Measurements from ENCODE around the gene APLP2.
A peak's percentile ranks its signal among the peaks of the same experiment; 100 is the strongest.

Gene APLP2

DNA sequence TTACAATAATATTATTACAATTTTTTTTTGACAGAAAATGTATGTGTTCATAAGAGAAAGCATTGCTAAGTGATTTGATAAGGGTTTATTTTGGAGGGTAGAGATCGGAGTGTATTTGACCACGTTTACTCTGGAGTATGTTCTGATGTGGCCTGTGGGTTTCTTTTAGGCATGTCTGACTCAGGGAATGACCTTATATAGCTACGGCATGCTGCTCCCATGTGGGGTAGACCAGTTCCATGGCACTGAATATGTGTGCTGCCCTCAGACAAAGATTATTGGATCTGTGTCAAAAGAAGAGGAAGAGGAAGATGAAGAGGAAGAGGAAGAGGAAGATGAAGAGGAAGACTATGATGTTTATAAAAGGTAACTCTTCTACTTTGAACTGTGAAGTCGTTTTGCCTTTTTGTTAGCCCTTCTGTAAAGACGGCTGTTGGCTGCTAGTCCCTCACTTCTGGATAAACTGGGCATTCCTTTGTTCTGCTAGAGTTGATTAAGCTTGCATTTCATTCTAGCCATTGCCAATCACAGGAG, 51.8 kb downstream of the APLP2 start:
- no peak for DNase-seq

GRCh38 chr11:130122141-130122575, 52.5 kb downstream of the APLP2 start:
- no peak for DNase-seq

DNA sequence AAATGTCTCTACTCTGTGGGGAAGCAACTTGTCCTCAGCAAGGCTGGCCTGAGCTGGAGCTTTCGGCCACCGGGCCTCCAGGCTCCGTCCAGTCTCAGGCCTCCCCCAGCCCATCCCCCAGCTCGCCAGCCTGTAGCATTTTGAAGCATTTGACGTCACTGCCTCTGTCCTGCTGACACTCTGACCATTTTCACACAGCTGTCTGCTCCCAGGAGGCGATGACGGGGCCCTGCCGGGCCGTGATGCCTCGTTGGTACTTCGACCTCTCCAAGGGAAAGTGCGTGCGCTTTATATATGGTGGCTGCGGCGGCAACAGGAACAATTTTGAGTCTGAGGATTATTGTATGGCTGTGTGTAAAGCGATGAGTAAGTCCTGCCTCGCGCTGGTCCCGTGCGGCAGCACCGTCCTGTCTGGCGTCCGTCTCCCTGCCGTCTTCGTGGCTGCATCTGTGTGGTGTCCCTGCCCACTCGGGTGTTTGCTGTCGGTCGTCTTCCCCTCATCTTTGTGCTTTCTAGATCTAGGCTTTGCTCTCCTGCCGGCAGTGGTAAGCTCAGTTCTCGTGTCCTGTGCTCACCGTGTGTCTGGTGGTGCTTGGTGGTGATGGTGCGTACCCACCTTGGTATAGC, 53.8 kb downstream of the APLP2 start:
- DNase-seq: no peak

DNA sequence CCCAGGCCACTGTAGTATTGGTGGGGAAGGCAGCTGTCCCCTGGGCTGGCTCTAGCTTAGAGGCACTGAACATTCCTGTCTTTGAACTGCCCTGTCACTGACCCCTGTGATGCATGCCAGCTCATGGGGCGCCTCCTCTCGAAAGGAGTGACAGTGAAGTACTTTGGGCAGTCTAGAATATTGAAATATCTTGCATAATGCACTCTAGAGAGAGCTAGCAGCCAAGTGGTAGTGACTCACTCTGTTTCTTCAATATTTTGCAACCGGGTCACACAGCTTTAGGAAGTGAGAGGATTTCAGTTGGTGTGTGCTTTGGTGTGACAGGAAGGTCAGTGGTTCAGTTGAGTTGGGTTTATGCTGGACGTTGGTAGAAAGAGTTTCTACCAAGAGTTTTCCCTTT, 54.4 kb downstream of the APLP2 start:
- no peak for DNase-seq

GRCh38 chr11:130125638-130126037, 55.9 kb downstream of the APLP2 start:
- DNase-seq: no peak

DNA sequence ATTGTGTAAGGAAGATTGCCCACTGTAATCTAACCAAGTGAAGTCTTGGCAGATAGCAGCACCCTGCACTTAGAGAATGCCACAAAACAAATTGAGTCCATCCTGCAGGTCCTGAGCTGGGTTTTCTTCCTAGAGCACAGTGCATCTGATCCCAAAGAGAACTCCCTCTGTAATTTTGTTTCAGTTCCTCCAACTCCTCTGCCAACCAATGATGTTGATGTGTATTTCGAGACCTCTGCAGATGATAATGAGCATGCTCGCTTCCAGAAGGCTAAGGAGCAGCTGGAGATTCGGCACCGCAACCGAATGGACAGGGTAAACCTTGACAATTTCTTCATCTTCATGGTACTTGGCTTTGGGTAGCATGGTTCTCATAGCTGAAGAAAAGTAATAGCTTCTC, 56.8 kb downstream of the APLP2 start:
- DNase-seq: no peak

DNA sequence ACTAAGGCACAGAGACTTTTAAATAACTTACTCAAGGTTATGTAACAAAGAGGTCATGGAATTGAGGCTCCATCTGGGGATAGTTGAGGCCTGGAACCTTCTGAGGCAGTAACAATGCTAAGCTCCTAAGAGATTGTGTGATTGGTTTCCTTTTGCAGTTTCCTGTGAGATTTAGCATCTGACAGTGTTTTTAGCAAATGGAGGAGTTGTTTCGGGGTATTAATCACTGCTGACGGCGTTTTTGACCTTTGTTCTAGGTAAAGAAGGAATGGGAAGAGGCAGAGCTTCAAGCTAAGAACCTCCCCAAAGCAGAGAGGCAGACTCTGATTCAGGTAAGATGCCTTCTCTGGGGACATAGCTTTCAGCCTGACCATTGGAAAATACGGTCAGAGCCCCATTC, 57.8 kb downstream of the APLP2 start:
- DNase-seq: no peak

DNA sequence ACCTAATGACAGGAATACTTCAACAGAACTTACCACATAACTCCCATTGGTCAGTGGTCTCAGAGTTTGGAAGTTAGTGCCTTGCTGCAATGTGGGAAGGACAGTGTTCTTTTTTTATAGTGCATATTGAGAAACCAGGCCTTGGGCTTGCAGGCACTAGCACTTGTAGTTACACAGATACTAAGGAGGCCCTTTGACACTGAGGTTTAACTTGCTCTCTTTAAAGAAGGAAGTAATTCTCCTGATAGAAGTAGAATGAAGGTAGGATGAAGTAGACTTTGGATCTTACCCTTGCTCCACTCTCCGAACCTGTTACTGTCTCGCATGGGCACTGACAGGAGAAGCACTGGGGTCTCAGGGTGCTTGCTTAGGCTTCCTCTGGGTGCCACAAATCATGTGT, 58.9 kb downstream of the APLP2 start:
- DNase-seq: no peak

- no peak for DNase-seq
Measured at GRCh38 chr11:130129922-130130321, 60.2 kb downstream of the APLP2 start.

- DNase-seq: peak; percentile 26
Measured at GRCh38 chr11:130131961-130132850, 62.5 kb downstream of the APLP2 start.

- no peak for DNase-seq
Measured at GRCh38 chr11:130133716-130134115, 64.0 kb downstream of the APLP2 start.

DNA sequence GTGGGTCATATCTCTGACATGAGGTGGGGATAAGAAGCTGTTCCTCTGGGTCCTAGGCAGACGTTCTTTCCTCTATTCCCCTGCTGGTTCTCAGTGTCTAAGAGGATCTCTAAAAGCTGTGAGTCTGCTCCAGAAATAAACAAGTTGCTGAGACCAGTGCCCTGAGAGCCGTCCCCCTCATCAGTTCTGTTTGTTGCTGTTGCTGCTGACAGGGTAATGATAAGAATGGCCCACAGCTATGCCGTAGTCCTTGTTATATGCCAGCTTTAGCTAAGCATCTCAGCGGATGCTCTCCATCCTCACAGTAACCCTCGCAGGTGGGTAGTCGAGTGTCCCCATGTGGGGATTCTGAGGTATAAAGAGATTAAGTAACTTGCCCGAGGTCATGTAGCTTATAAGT, 66.4 kb downstream of the APLP2 start:
- no peak for DNase-seq

- no peak for DNase-seq
Measured at GRCh38 chr11:130137999-130138398, 68.3 kb downstream of the APLP2 start.

- DNase-seq: no peak
Measured at GRCh38 chr11:130139401-130139800, 69.7 kb downstream of the APLP2 start.

DNA sequence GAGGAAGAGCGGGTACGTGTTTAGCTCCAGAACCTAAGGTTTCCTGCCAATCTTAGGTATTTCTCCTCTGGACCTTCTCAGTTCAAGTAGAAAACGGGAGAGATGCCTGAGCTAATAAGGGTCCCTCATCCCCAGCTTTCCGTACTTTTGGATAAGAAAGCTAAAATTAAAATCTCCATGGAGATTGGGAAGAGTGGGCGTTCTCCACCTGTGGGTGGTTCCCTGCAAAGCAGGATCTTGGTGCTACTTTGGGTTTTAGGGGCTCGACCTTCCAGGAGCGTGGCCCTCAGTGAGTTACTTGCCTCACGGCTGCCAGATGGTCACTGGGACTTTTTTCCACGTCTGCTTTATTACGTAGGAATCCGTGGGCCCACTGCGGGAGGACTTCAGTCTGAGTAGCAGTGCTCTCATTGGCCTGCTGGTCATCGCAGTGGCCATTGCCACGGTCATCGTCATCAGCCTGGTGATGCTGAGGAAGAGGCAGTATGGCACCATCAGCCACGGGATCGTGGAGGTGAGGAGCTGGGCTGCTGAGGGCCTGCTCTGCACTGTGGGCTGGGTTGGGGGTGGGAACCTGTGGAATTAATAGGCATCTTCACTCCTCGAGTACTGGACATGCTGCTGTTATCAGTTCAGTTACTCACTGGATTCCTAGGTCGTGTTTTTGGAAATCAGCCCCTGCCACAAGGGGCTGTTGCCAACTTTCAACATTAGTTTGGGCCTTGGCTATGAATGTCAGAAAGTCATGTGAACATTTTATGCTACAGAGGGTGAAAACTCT, 72.1 kb downstream of the APLP2 start:
- no peak for DNase-seq

- no peak for DNase-seq
Measured at GRCh38 chr11:130144141-130144540, 74.4 kb downstream of the APLP2 start.

DNA sequence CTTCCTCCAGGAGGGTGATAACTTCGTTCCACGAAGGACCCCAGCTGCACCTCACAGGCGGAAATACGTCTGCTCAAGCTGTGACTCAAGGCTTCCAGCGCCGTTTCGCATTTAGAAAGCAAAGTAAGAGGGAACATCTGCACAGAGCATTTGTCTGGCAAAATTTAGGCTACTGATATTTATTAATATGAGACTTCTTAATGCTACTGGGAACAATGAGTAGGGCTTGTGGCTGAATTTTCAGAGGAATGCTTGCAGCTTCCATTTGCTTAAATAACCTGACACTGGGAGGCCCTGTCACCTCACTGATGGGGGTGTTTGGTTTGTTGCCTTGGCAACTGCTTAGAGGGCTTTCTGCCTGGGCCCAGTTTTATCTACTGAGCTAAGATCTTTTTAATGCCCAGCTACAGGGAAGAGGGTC, 75.2 kb downstream of the APLP2 start:
- no peak for DNase-seq

GRCh38 chr11:130145311-130145812, 75.7 kb downstream of the APLP2 start:
- DNase-seq: no peak

DNA sequence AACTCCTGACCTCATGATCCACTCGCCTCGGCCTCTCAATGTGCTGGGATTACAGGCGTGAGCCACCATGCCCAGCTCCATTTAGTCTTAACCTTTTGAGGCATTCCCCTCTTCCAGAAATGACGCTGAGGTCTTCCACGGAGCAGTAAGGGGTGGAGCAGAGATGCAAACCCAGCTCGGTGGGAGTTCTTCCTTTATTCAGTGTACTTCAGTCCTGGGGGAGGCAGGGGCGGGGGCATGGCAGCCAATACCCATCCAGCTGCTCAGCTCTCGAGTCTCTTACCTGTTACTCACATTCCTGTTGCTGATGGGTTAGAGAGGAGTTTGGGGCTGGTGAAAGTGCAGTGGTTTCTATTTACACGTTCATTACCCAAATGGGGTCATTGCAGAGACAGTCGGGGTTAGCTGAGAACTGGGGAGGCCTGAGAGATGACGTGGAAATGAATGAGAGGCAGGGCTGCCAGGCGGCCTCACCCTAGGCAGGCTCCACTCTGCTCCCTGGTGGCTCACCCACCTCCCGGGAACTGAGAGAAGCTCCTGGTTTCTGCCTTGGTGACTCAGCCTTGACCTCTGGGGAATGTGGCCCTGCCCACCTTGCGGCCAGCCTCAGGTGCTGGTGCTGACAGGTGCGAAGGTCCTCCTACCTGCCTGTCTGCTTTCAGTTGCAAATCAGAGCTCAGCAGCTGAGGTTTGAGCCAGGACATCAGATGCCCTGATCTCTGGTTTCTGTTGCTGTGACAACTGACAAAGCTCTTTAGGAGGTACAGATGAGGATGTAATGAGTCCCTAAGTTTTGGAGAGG, 76.5 kb downstream of the APLP2 start:
- no peak for DNase-seq

DNA sequence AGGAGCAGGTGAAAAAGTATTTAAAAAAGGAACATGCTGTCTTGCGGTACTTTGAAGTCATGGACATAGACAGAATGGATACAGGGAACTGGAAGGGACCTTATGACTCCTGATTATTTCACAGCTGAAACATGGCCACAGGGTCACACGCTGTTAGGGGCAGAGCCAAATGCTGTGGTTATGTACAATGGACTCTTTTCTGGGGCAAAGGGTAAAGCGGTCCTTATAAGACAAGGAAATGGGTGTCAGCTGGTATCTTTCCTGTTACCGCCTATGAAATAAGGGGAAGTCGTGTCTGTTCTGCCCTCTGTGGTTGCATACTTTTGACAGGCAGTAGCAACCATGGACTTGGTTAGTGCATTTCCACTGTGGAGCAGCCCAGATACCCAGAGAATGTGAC, 77.1 kb downstream of the APLP2 start:
- no peak for DNase-seq

DNA sequence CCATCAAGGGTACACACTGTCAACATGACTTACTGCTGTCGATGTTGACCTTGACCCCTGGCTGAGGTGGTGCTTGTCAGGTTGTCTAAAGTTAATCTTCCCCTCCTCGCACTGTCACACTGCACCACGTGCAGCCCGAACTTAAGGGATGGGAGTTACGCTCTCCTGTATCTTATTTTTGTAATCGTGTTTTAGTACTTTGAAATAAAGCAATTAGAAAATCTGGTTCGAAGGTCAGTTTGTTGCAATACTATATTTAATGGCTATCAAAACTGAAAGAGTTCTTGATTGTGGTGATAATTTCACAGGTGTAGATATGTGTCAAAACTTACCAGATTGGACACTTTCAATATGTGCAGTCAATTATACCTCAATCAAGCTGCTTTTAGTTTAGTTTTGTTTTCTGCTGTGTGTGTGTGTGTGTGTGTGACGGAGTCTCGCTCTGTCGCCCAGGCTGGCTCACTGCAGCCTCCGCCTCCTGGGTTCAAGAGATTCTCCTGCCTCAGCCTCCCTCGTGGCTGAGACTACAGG, 79.2 kb downstream of the APLP2 start:
- no peak for DNase-seq

- DNase-seq: no peak
Measured at GRCh38 chr11:130150790-130151189, 81.1 kb downstream of the APLP2 start.

All from SHP77 treated with DMSO at 0.1 percent for 48 hours (cell line).